Measurements from ENCODE around the gene UAP1L1.
A peak's percentile ranks its signal among the peaks of the same experiment; 100 is the strongest.

Gene UAP1L1

DNA sequence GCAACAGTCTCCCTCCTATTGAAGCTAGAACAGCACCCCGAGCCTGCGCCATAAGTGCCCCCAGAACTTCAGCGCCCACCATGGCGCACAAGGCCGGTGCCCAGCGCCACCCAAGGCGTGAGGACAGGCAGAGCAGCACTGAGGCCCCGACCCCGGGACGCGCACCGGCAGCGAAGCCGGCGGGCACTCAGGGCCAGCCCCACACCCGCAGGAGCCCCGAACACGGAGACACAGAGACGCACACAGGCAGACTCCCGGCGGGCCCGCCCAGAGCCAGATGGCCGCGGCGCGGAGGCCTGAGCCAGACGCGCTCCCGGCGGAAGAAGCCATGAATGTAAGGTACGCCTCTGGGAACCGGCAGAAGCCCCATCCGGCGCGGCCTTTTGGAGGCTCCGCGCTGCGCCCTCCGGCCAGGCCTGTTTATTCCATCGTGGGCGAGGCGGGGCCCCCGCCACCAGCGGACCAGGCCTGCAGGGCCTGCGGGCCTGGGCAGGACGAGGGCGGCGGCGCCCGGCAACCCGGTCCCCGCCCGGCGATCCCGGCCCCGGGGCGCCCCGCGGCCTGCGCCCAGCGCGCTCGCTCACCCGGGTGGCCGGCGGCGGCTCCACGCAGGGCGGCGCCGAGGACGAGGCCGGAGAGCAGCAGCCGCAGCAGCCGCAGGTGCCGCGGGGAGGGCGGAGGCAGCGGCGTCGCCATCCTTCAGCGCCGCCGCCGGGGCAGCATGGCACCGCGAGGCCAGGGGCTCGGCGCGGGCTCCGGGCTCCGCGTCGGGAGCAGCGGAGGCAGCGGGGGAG, 31.8 kb upstream of the UAP1L1 start:
- Histone ChIP-seq H3K27me3 (replicated peaks; ENCODE audit: insufficient read depth, low read length) (peaks cover 86% of the 10 kb centered on the region), H4K20me1 (ENCODE audit: insufficient read depth, low read length) (no peaks in the 10 kb centered on the region), H3K36me3 (replicated peaks; ENCODE audit: insufficient read depth, low read length) (no peaks in the 10 kb centered on the region), H3K4me3 (ENCODE audit: low read length) (no peak overlapping the region), H3F3A (ENCODE audit: insufficient read depth, low read length) (no peaks in the 10 kb centered on the region), H2AFZ (ENCODE audit: low read length) (no peak overlapping the region), H3K4me1 (ENCODE audit: low read length) (no peaks in the 10 kb centered on the region), H3K9ac (ENCODE audit: low read length) (no peak overlapping the region), H3K79me2 (ENCODE audit: low read length) (no peaks in the 10 kb centered on the region), H3K27ac (ENCODE audit: low read length) (no peak overlapping the region), H3K4me2 (ENCODE audit: low read depth, low read length) (no peak overlapping the region), H3K9me3 (replicated peaks; ENCODE audit: insufficient read depth, low read length) (no peaks in the 10 kb centered on the region), H3K9me2 (replicated peaks; ENCODE audit: insufficient read depth, low read length) (no peaks in the 10 kb centered on the region)
- DNase-seq, result no peak
- TF ChIP-seq EZH2 (optimal IDR thresholded peaks at IDR 0.05; ENCODE audit: low read depth, low read length) (peak; percentile 90), EZH2phosphoT487 (IDR thresholded peaks at IDR 0.05; ENCODE audit: low read length) (no peak)
- TF ChIP-seq, protein P1, sequence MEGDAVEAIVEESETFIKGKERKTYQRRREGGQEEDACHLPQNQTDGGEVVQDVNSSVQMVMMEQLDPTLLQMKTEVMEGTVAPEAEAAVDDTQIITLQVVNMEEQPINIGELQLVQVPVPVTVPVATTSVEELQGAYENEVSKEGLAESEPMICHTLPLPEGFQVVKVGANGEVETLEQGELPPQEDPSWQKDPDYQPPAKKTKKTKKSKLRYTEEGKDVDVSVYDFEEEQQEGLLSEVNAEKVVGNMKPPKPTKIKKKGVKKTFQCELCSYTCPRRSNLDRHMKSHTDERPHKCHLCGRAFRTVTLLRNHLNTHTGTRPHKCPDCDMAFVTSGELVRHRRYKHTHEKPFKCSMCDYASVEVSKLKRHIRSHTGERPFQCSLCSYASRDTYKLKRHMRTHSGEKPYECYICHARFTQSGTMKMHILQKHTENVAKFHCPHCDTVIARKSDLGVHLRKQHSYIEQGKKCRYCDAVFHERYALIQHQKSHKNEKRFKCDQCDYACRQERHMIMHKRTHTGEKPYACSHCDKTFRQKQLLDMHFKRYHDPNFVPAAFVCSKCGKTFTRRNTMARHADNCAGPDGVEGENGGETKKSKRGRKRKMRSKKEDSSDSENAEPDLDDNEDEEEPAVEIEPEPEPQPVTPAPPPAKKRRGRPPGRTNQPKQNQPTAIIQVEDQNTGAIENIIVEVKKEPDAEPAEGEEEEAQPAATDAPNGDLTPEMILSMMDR (IDR thresholded peaks at IDR 0.05; ENCODE audit: low read length), result no peak

DNA sequence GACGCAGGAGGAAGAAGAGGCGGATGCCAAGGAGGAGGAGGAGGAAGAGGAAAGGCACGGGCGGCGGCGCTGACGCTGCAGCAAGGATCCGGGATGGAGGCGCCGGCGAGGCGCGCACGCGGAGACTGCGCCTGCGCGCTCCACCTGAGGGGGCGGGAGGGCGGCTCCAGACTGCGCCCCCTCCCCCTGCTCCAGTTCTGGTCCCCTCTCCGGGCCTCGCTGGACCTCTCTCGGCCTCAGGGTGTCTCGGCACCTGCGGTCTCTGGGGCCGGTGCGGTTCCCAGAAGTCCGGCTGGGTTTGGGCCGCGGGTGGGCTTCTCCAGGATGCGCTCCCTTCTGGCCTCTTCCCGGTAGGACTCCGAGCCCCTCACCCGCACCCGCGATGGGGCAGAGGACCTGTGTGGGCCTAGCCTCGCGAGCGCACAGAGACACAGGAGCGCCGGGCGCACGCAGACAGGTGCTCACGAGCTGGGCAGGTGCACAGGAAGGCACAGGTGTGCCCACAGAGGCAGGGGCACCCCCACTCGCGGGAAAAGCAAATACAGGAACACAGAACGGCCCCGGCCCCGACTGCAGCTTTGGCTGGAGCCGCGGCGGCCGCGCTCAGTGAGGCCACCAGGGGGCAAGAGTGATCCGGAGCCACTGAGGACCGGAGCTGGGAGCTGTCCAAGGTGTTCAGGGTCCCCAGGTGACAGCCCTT, 31.1 kb upstream of the UAP1L1 start, which contains the start of gene NPDC1:
NPDC1 (minus strand) TSS at position 90 of the 700 bp plus-strand sequence. CDS start 188 bp downstream, outside the sequence.
- Histone ChIP-seq H3K9ac (ENCODE audit: low read length) (no peak within 1 kb of the TSS), H3K27me3 (replicated peaks; ENCODE audit: insufficient read depth, low read length) (peaks cover 86% of the 10 kb centered on the region), H3K9me3 (replicated peaks; ENCODE audit: insufficient read depth, low read length) (no peaks in the 10 kb centered on the region), H3K4me1 (ENCODE audit: low read length) (no peaks in the 10 kb centered on the region), H2AFZ (ENCODE audit: low read length) (no peak within 1 kb of the TSS), H3F3A (ENCODE audit: insufficient read depth, low read length) (no peaks in the 10 kb centered on the region), H4K20me1 (ENCODE audit: insufficient read depth, low read length) (no peaks in the 10 kb centered on the region), H3K4me3 (ENCODE audit: low read length) (no peak within 1 kb of the TSS), H3K4me2 (ENCODE audit: low read depth, low read length) (no peak within 1 kb of the TSS), H3K27ac (ENCODE audit: low read length) (no peak within 1 kb of the TSS), H3K79me2 (ENCODE audit: low read length) (no peaks in the 10 kb centered on the region), H3K36me3 (replicated peaks; ENCODE audit: insufficient read depth, low read length) (no peaks in the 10 kb centered on the region), H3K9me2 (replicated peaks; ENCODE audit: insufficient read depth, low read length) (no peaks in the 10 kb centered on the region)
- TF ChIP-seq EZH2 (optimal IDR thresholded peaks at IDR 0.05; ENCODE audit: low read depth, low read length) (peak; percentile 69), EZH2phosphoT487 (IDR thresholded peaks at IDR 0.05; ENCODE audit: low read length) (no peak; the same call in 1 of the 2 replicates)
- TF ChIP-seq, protein P1 (IDR thresholded peaks at IDR 0.05; ENCODE audit: low read length), result peak; percentile 80
- peak; percentile 88 for DNase-seq

DNA sequence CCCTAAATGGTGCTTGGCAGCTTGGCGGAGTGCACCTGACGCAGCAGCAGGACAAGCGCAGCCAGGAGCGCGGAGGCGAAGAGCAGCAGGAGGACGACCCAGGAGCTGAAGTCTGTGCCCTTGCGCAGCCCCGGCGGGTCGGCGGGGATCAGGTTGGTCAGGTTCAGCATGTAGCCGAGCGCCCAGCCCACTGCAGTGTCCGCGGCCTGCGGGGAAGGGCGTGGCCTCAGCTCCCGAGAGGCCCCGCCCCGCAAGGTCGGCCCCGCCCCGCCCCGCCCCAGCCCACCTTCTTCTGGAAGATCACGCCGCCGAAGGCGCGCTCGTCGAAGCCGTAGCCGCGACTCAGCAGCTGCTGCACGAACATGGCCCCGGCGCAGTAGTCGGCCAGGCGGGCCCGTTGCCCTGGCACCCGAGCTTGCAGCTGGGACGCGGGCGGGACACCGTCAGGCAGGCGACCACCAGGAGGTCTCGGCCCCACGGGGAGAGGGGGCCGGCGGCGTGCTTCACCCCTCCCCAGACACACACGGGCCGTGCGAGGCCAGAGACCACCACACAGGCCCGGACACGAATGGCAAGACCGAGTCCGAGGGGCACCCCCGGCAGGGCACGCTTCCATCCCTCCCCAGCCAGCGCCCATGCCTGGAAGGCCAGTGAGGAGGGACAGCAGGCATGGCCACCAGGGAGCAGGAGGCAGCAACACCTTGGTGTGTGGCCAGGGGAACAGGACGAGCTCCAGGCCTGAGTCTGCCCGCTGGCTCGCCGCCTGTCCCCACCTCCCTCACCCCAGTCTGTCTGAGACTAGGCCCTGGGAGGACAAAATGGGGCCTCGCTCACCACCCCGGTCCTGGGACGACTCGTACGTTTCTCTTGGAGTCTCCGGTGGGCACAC, 28.4 kb upstream of the UAP1L1 start:
- H3K4me1 ChIP-seq (ENCODE audit: low read length), result no peaks in the 10 kb centered on the region
- H3K36me3 ChIP-seq (replicated peaks; ENCODE audit: insufficient read depth, low read length), result no peaks in the 10 kb centered on the region
- no peak overlapping the region for H3K4me3 ChIP-seq (ENCODE audit: low read length)
- no peaks in the 10 kb centered on the region for H3F3A ChIP-seq (ENCODE audit: insufficient read depth, low read length)
- no peaks in the 10 kb centered on the region for H4K20me1 ChIP-seq (ENCODE audit: insufficient read depth, low read length)
- no peak for DNase-seq
- TF ChIP-seq, protein P1 (IDR thresholded peaks at IDR 0.05; ENCODE audit: low read length), result no peak
- no peak overlapping the region for H3K4me2 ChIP-seq (ENCODE audit: low read depth, low read length)
- H3K27ac ChIP-seq (ENCODE audit: low read length), result no peak overlapping the region
- H3K9me2 ChIP-seq (replicated peaks; ENCODE audit: insufficient read depth, low read length), result no peaks in the 10 kb centered on the region
- no peak overlapping the region for H2AFZ ChIP-seq (ENCODE audit: low read length)
- H3K9me3 ChIP-seq (replicated peaks; ENCODE audit: insufficient read depth, low read length), result no peaks in the 10 kb centered on the region
- H3K27me3 ChIP-seq (replicated peaks; ENCODE audit: insufficient read depth, low read length), result peaks cover 87% of the 10 kb centered on the region
- H3K79me2 ChIP-seq (ENCODE audit: low read length), result no peaks in the 10 kb centered on the region
- H3K9ac ChIP-seq (ENCODE audit: low read length), result no peak overlapping the region
